Inflammatory macrophage treated with lipopolysaccharide for 4 hours (primary cell): Measurements from ENCODE around the gene THOC6.
"Not testable (repeated sequence)": the region's sequence is repeated elsewhere in the genome, so short reads cannot be mapped to it uniquely, and the experiment has no call there.

ENCODE experiments used
- DNase-seq: peaks from one replicate; pipeline ENCODE4 v3.0.0-alpha.2; 2020

The THOC6 gene

DNA sequence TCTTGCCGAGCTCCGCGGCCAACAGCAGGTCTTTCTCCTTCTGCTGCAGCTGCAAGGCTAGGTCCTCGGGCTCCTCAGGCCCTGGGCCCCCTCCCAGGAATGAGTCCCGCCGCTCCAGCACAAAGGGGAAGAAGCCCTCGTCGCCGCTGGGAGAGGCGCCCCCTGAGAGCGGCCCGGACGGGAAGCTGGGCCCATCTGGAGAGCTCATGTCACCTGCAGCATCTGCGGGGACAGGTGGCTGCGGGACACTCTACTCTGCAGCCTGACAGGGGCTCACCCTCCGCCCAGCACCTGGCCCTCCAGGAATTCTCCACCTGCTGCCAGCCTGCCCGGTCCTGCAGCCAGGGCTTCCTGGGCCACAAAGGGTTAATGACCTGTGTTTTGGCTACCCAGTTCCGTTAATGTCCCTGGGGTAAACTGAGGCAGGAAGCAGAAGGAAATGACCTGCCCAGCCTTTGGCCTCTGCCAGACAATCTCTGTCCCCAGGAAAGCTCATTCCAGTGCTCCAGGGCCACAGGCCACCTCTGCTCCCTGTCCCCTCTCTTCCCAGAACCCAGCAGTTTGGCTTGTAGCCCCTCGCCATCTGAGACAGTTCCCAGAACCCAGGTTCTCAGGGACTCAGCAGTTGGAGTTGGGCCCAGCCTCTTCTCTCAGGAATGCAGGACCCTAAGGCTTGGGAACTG lies 11.6 kb downstream of the THOC6 start:
- no peak for DNase-seq

DNA sequence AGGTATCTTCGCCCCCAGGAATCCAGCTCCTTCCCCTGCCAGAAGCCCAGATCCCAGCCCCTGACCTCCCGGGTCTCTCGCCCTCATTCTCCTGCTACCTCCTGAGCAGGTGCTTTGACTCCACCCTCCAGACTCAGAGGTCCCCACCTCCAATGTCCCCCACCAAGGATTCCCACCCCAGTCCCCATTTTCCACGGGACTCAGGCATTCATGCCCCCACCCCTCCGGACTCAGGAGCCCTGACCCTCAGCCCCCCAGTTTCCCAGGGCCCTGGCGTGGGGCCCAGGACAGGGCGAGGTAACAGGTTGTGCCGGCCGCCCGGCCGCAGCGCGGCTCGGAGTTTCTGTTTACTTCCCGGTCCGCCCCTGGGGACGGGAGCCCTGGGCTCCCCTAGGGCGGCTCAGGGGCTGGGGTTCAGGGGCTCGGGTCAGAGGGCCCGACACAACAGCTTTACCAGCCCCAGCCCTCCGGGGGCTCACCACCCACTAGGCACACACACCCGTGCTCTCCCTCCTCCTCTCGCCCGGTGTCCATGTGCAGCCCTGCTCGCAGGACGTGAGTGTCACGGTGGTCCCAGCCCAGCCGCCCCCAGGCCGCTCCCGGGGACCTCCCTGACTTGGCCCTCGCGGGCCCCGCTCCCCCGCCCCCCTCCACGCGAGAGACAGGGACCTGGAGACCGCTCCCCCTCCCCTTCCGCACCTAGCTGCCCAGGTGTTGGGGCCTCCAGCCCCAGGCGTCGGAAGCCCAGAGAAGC lies 12.3 kb downstream of the THOC6 start:
- no peak for DNase-seq

DNA sequence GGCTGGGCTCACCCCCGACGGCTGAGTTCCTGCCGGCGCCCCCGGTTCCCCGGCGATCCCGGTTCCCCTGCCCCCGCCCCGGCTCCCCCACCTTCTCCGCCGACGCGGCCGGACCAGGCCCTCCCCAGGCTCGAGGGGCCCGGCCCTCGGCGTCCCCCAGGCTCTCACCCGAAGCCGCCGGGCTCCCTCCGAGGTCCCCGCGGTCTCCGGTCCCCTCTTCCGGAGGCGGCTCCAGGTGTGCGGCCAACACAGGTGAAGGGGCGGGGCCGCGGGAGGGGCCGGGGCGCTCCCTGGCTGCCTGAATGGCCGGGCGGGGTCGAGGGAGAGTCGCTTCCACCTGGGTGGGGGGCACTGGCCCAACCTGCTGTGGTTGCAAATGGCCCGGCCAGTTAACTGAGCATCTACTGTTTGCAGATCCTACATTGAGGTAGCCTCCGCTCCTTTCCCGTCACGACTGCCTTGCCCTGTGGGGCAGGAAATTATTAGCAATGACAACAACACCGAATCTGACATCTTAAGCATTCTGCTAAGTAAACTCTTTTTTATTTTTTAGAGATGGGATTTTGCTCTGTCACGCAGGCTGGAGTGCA lies 13.0 kb downstream of the THOC6 start, which contains the start of gene BICDL2:
Gene BICDL2 (minus strand): TSS at position 219 of the 590 bp plus-strand sequence. CDS start 1,448 bp downstream, outside the sequence.
- no peak for DNase-seq

DNA sequence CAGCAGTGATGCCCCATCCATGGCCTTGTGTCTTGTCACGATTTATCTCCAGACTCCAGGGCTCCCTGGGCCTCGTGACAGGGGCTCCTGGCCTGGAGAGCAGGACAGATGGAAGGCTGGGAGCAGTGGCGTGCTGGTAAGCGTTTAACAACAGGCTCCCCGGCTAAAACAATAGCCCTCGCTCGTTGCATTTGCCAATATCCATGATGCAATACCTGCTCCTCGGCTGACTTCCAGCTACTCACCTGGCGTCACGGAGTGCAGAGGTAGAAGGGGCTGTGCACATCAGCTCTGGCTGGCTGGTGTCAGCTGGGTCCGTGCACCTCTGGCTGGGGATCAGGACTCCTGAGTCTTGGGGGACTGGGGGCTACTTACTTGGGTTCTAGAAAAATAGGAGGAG lies 14.4 kb downstream of the THOC6 start:
- DNase-seq: no peak

DNA sequence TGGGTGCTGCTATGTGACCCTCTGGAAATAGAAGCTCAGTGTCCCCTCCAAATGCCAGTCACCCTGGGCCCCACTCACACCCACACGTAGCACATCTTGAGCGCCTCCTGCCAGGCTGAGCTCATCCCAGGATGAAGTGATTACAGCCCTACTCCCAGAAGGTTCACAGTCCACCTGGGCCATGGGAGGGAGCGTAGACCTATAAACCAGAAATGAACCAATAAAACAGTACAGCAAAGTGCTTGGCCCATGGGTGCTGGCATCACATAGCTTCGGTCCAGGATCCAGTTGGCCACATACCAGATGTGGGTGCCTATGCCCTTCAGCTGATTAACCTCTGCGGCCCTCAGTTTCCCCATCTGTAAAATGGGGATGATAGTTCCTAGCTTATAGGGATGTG lies 15.1 kb downstream of the THOC6 start:
- no peak for DNase-seq

DNA sequence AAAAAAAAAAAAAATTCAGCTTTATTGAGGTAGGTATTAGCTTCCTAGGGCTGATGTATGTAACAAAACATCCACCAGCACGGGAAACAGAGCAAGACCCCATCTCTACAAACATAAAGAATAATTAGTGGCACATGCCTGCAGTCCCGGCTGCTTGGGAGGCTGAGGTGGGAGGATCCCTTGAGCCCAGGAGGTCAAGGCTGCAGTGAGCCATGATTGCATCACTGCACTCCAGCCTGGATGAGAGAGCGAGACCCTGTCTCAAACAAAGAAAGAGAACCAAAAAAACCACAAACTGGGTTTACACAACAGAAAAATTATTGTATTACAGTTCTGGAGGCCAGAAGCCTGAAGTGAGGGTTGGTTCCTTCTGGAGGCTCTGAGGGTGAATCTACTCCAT lies 18.5 kb downstream of the THOC6 start:
- DNase-seq: no peak

DNA sequence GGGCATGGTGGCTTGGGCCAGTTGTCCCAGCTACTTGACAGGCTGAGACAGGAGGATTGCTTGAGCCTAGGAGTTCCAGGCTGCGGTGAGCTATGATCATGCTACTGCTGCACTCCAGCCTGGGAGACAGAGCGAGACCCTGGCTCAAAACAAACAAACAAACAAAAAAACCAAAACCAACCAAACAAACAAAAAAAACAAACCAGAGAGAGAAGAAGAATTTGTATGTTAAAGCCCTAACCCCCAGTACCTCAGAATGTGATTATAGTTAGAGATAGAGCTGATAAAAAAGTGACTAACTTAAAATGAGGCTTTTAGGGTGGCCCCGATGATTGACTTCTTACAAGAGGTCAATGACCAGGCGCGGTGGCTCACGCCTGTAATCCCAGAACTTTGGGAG lies 20.9 kb downstream of the THOC6 start:
- DNase-seq: no peak

DNA sequence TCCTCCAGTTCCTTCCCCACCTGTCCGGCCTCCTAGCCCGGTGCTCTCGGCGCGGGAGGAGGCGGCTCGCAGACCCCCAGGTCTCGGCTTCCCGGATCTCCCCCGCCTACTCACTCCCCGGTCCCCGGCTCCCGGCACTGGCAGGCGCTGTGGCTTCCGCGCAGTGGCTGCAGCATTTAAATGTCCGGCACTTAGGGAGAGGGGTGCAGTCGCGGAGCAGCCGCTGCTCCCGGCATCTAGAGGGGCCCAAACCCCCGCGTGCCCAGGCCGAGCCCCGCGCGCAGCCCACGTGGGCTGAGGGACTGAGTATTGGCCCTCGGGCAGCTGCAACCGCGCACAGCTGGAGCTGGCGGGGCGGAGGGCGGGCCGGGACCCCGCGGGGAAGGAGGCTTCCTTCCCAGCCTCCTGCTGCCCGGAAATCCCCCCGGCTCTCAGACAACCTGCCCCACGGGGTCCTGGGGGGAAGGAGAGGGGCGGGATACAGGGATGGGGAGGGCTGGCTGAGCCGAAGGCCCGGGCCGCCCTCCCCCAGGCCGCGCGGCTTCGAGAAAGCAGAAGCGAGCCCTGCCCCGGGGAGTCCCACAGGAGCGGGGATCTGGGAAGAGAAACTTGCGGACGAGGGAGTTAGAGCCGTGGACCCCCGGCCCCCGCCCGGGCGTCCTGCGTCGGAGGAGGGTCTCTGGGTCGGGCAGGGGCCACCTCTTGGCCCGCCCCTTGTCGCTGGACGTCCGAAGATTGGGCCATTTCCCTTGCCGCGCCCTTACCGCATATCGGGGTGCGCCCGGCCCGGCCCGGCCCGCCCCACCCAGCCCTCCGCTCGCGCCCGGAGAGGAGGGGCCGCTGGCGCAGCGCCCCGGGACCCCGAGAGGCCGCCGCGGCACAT lies 22.2 kb downstream of the THOC6 start, which contains the start of gene MMP25:
Gene MMP25 (plus strand): TSS at position 804 of the 883 bp plus-strand sequence. CDS start 357 bp downstream, outside the sequence.
- DNase-seq: peak; percentile 70

DNA sequence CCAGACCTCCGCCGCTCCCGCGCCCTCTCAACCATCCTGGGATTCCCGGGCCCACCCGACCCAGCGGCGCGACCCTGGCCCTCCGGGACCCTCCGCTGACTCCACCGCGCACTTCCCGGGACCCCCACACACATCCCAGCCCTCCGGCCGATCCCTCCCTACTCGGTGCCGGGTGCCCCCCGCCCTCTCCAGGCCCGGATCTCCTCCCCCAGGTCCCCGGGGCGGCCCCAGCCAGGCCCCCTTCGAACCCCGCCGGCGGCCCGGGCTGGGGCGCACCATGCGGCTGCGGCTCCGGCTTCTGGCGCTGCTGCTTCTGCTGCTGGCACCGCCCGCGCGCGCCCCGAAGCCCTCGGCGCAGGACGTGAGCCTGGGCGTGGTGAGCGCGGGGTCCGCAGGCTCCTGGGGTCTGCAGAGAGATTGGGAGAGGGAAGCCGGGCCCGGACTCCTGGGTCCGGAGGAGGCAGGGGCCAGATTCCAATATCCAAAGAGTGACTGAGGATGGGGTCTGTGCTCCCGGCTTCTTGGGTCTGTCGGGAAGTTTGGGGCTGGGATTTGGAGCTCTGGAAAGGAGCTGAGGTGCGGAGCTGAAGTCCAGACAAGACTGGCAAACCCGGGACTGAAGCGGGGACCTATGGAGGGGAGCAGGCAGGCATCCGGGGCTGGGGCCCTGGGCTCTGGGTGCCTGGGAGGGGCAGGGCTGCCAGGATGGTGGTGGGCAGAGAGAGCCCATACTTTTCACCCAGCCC lies 23.0 kb downstream of the THOC6 start:
- DNase-seq: no peak

DNA sequence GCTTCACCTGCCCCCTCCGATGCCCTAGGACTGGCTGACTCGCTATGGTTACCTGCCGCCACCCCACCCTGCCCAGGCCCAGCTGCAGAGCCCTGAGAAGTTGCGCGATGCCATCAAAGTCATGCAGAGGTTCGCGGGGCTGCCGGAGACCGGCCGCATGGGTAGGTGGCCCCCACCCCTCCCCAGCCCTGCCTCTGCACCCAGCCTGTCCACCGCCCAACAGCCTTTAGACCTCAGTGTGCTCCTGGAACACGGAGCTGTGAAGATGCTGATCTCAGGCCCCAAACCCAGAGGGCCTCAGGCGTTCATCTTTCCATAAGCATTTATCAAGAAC lies 23.5 kb downstream of the THOC6 start:
- no peak for DNase-seq

DNA sequence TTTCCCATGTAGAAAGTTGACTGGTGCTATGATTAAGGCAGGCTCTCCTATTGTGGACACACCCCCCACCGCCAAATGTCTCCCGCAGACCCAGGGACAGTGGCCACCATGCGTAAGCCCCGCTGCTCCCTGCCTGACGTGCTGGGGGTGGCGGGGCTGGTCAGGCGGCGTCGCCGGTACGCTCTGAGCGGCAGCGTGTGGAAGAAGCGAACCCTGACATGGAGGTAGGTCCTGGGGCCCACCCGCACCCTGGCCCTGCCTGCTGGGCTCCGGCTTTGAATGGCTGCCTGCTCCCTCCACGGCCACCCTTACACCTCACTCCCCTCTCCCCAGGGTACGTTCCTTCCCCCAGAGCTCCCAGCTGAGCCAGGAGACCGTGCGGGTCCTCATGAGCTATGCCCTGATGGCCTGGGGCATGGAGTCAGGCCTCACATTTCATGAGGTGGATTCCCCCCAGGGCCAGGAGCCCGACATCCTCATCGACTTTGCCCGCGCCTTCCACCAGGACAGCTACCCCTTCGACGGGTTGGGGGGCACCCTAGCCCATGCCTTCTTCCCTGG lies 26.2 kb downstream of the THOC6 start:
- DNase-seq: no peak

DNA sequence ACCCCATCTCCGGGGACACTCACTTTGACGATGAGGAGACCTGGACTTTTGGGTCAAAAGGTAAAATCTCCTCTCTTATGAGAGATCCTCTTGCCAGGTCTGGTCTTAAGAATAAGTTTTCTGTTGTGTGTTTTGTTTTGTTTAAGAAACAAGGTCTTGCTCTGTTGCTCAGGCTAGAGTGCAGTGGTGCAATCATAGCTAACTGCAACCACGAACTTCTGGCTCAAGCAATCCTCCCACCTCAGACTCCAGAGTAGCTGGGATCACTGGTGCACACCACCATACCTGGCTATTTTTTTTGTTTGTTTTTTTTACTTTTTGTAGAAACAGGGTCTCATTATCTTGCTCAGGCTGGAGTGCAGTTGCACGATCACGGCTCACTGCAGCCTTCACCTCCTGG lies 26.7 kb downstream of the THOC6 start:
- DNase-seq: no peak

DNA sequence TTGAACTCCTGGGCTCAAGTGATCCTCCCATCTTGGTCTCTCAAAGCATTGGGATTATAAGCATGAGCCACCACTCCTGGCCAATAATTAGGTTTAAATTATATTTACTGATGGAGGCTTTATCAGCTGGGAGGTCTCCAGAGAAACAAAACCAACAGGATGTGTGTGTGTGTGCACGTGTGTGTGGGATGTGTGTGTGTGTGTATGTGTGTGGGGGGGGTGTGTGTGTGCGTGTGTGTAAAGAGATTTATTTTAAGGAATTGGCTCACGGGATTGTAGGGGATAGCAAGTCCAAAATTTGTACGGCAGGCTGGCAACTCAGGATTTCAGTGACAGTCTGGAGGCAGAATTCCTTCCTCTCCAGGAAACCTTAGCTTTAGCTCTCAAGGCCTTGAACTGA lies 27.2 kb downstream of the THOC6 start:
- DNase-seq: no peak

DNA sequence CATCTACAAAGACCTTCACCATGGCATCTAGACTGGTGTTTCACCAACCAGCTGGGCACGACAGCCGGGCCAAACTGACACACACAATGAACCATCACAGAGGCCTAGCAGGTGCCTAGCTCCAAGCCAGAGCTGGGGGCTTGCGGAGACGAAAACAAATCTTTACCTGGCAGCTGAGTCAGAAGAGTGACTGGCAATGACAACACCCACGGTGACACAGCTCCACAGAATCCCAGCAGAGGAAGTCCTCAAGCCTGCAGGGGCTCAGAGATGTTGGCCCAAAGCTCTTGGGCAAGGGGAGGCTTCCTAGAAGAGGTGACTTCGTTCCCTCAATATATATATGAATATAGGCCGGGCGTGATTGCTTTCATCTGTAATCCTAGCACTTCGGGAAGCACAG lies 27.7 kb downstream of the THOC6 start:
- DNase-seq: peak; percentile 49

DNA sequence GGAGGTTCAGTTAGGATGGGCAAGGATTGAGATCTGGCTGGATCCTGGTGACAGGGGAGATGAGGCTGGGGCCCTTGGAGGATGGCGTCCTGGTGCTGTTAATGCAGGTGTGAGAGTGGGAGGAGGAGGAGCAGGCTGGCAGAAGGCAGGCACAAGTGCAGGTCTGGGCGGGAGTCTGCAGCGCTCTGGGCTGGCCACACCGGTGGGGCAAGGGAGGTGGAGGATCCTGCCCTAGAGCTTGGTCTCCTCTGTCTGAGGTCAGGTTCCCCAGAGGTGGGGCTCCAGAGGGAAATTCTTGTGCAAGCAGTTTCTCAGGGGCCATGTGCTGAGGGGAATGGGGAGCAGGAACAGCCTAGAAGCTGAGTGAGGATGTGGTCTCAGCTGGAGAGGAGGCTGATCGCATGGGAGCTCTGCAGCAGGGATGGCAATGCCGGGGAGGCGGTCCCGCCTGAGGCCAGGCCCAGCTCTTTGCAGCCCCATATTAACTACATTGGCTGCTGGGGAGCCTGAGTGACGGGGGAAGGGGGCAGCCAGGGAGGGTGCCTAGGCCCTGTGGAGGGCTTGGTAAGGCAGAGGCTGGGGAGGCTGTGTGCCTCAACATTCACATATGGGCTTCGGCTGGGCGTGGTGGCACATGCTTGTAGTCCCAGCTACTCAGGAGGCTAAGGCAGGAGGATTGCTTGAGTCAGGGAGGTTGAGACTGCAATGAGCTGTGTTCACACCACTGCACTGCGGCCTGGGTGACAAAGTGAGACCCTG lies 28.9 kb downstream of the THOC6 start:
- not testable (repeated sequence) for DNase-seq

DNA sequence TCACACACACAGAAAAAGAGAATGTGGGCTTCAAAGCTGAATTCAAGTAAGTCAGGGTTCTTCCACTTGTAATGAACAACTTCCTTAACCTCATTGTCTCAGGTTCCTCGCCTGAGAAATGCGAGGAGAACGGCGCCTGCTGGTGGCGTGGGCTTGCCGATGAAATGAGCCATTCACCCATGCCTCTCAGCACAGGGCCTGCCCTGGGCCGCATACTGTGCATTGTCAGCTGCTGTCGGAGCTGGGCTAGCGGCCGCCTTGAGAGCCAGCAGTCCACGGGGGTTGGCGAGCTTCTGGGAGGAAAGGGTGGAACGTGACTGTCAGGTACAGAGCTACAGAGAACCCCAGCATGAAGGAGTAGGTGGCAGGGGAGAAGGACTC lies 29.5 kb downstream of the THOC6 start:
- not testable (repeated sequence) for DNase-seq

DNA sequence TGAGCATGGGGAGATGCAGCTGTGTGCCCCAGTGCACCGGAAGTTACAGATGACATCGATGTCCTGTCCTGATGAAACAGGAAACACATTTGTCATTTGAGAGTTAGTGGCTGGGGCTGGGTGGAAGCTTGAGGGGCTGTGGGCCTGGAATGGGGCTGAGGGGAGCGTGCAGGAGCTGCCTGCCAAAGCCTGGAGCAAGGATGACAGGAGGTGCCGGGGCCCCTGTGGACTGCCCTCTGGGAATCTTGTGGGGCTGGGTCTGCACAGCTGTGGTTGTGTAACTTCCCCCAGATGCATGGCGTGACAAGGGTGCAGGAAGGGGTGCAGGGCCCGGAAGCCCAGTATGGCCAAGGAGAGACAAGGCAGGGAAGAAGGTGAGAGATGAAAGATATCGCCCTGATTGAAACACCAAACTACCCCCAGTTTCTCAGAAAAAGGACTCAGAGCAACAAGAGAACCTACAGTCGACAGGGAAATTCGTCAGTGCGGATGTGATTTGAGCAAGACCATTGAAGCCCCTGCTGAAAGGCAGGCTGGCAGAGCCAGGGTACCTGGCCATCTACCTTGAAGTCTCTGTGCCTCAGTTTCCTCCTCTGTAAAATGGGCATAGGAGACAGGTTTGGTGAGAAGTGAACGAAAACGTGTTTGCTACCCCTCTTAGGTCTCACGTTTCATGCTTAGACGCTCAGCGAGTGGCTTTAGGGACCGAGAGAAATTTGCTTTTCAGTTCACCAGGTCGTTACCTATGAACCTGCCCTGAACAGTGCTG lies 31.3 kb downstream of the THOC6 start:
- no peak for DNase-seq

DNA sequence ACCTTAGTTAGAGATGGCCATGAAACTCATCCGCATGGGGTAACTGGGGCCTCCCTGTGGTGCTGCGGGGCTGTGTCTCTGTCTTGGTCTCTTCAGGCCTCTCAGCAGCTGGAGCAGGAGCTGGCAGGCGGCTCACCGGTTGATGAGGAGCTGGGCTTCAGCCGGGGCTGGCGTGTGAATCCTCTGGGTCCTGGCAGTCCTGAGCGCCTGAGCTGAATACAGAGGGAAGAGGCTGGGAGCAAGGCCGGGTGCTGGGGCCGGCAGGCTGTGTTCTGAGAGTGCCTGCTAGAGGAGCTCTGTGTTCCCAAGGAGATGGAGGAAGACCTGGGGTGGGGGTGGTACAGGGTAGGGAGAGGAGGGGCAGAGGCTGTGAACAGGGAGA lies 31.9 kb downstream of the THOC6 start:
- not testable (repeated sequence) for DNase-seq

DNA sequence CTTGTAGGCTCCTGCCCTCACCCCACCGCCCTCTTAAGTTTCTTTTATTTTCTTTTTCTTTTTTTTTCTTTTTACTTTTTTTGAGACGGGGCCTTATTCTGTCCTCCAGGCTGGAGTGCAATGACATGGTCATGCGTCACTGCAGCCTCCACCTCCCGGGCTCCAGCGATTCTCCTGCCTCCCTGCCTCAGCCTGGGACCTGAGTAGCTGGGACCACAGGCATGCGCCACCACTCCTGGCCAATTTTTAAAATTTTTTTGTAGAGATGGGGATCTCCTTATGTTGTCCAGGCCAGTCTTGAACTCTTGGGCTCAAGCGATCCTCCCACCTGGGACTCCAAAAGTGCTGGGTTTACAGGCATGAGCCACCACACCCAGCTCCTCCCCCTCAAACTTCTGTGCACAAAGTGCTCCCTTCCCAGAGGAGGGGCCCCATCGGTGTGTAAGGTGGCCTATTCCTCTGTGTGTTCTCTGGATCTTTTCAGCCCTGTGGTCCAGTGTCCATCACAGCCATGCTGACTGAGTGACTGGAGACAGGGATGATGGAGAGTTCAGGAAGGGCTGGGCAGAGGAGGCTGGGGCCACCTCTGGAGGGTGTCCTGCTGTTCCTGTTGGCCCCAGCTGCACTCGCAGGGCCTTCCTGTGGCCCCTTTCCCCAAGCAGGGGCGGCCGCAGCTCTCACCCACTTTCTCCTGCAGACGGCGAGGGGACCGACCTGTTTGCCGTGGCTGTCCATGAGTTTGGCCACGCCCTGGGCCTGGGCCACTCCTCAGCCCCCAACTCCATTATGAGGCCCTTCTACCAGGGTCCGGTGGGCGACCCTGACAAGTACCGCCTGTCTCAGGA lies 32.7 kb downstream of the THOC6 start:
- DNase-seq: no peak
